Measurements from ENCODE around the gene PDCL2. TPM values are rescaled to one million over a fixed set of nuclear protein-coding genes. Genes with fewer than 3 reads are reported as not detected.

PDCL2 gene
- total and polyA plus RNA-seq, 9 of the 15 experiments (the other 6 are each of a cell fraction or from before 2014, with no cell fraction given): 0.62 to 2.5 (median 1.2) TPM

DNA sequence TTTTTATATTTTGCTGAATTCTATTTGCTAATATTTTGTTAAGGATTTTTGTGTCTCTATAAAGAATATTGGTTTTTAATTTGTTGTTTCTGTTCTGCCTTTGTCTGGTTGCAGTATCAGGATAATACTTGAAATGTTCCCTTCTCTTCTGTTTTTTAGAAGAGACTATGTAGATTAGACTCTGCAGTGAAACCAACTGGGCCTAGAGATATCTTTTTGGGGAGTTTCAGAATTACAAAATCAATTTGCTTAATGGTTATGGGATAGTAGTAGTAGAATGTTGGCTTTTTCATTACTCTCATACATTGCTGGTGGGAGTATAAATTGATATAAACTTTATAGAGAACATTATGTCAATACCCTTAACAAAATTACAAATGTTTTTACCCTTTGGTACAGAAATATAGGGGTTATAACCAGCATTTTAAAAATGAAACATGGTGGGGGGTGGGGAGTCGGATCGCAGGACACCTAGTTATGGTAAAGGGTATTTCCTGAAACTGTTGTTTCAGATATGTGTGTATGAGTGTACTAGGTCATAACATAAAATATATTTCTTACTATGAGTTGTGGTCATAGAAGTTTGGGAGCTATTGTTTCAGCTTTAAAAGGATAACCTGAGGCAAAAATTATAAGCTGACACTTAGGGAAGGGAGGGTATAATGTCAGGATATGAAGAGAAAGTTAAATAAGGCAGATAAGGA is 74.4 kb downstream of the PDCL2 start (continued):
- TF ChIP-seq, protein P1, sequence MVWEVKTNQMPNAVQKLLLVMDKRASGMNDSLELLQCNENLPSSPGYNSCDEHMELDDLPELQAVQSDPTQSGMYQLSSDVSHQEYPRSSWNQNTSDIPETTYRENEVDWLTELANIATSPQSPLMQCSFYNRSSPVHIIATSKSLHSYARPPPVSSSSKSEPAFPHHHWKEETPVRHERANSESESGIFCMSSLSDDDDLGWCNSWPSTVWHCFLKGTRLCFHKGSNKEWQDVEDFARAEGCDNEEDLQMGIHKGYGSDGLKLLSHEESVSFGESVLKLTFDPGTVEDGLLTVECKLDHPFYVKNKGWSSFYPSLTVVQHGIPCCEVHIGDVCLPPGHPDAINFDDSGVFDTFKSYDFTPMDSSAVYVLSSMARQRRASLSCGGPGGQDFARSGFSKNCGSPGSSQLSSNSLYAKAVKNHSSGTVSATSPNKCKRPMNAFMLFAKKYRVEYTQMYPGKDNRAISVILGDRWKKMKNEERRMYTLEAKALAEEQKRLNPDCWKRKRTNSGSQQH (CRISPR knock-in tag; IDR thresholded peaks at IDR 0.05): no peak
- TF ChIP-seq, protein P2, sequence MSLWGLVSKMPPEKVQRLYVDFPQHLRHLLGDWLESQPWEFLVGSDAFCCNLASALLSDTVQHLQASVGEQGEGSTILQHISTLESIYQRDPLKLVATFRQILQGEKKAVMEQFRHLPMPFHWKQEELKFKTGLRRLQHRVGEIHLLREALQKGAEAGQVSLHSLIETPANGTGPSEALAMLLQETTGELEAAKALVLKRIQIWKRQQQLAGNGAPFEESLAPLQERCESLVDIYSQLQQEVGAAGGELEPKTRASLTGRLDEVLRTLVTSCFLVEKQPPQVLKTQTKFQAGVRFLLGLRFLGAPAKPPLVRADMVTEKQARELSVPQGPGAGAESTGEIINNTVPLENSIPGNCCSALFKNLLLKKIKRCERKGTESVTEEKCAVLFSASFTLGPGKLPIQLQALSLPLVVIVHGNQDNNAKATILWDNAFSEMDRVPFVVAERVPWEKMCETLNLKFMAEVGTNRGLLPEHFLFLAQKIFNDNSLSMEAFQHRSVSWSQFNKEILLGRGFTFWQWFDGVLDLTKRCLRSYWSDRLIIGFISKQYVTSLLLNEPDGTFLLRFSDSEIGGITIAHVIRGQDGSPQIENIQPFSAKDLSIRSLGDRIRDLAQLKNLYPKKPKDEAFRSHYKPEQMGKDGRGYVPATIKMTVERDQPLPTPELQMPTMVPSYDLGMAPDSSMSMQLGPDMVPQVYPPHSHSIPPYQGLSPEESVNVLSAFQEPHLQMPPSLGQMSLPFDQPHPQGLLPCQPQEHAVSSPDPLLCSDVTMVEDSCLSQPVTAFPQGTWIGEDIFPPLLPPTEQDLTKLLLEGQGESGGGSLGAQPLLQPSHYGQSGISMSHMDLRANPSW (CRISPR knock-in tag; IDR thresholded peaks at IDR 0.05): no peak
- TF ChIP-seq ARID2 (IDR thresholded peaks at IDR 0.05): no peak
- TF ChIP-seq RBBP5 (IDR thresholded peaks at IDR 0.05; ENCODE audit: borderline replicate concordance, insufficient read depth, low read length, poor library complexity, severe bottlenecking): no peak
- TF ChIP-seq LCOR (CRISPR knock-in tag; IDR thresholded peaks at IDR 0.05): no peak
- TF ChIP-seq, protein P3, sequence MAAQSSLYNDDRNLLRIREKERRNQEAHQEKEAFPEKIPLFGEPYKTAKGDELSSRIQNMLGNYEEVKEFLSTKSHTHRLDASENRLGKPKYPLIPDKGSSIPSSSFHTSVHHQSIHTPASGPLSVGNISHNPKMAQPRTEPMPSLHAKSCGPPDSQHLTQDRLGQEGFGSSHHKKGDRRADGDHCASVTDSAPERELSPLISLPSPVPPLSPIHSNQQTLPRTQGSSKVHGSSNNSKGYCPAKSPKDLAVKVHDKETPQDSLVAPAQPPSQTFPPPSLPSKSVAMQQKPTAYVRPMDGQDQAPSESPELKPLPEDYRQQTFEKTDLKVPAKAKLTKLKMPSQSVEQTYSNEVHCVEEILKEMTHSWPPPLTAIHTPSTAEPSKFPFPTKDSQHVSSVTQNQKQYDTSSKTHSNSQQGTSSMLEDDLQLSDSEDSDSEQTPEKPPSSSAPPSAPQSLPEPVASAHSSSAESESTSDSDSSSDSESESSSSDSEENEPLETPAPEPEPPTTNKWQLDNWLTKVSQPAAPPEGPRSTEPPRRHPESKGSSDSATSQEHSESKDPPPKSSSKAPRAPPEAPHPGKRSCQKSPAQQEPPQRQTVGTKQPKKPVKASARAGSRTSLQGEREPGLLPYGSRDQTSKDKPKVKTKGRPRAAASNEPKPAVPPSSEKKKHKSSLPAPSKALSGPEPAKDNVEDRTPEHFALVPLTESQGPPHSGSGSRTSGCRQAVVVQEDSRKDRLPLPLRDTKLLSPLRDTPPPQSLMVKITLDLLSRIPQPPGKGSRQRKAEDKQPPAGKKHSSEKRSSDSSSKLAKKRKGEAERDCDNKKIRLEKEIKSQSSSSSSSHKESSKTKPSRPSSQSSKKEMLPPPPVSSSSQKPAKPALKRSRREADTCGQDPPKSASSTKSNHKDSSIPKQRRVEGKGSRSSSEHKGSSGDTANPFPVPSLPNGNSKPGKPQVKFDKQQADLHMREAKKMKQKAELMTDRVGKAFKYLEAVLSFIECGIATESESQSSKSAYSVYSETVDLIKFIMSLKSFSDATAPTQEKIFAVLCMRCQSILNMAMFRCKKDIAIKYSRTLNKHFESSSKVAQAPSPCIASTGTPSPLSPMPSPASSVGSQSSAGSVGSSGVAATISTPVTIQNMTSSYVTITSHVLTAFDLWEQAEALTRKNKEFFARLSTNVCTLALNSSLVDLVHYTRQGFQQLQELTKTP (IDR thresholded peaks at IDR 0.05; ENCODE audit: low read depth in 1 of 2, partially characterized antibody in 2 of 2): no peak
- TF ChIP-seq, protein P4, sequence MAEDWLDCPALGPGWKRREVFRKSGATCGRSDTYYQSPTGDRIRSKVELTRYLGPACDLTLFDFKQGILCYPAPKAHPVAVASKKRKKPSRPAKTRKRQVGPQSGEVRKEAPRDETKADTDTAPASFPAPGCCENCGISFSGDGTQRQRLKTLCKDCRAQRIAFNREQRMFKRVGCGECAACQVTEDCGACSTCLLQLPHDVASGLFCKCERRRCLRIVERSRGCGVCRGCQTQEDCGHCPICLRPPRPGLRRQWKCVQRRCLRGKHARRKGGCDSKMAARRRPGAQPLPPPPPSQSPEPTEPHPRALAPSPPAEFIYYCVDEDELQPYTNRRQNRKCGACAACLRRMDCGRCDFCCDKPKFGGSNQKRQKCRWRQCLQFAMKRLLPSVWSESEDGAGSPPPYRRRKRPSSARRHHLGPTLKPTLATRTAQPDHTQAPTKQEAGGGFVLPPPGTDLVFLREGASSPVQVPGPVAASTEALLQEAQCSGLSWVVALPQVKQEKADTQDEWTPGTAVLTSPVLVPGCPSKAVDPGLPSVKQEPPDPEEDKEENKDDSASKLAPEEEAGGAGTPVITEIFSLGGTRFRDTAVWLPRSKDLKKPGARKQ (CRISPR knock-in tag; IDR thresholded peaks at IDR 0.05): no peak
- TF ChIP-seq, protein P5, sequence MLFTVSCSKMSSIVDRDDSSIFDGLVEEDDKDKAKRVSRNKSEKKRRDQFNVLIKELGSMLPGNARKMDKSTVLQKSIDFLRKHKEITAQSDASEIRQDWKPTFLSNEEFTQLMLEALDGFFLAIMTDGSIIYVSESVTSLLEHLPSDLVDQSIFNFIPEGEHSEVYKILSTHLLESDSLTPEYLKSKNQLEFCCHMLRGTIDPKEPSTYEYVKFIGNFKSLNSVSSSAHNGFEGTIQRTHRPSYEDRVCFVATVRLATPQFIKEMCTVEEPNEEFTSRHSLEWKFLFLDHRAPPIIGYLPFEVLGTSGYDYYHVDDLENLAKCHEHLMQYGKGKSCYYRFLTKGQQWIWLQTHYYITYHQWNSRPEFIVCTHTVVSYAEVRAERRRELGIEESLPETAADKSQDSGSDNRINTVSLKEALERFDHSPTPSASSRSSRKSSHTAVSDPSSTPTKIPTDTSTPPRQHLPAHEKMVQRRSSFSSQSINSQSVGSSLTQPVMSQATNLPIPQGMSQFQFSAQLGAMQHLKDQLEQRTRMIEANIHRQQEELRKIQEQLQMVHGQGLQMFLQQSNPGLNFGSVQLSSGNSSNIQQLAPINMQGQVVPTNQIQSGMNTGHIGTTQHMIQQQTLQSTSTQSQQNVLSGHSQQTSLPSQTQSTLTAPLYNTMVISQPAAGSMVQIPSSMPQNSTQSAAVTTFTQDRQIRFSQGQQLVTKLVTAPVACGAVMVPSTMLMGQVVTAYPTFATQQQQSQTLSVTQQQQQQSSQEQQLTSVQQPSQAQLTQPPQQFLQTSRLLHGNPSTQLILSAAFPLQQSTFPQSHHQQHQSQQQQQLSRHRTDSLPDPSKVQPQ (CRISPR knock-in tag; IDR thresholded peaks at IDR 0.05; ENCODE audit: borderline replicate concordance): no peak

Data from K562 (cell line).